ENCODE results near the gene ZNF407.

Gene ZNF407

GRCh38 chr18:74826572-74826971 is 228.9 kb downstream of the ZNF407 start:
- H3K4me3 ChIP-seq (ENCODE audit: low read depth, low read length): no peak overlapping the region
- no peak for TF ChIP-seq CTCF (IDR thresholded peaks at IDR 0.05; ENCODE audit: low read depth, low read length, missing control alignments)
- in situ Hi-C loops (cut with HindIII; ENCODE audit: low sequenced_read_pairs): no loop called here
- no peak for DNase-seq (ENCODE audit: low read depth)

- in situ Hi-C loops (cut with HindIII; ENCODE audit: low sequenced_read_pairs): no loop called here
- no peak overlapping the region for H3K4me3 ChIP-seq (ENCODE audit: low read depth, low read length)
- TF ChIP-seq CTCF (IDR thresholded peaks at IDR 0.05; ENCODE audit: low read depth, low read length, missing control alignments): no peak
- no peak for DNase-seq (ENCODE audit: low read depth)
Observed at GRCh38 chr18:74828200-74828599, 230.5 kb downstream of the ZNF407 start.

GRCh38 chr18:74831571-74832250 is 234.0 kb downstream of the ZNF407 start:
- in situ Hi-C loops (cut with HindIII; ENCODE audit: low sequenced_read_pairs): no loop called here

GRCh38 chr18:74832381-74832780 is 234.7 kb downstream of the ZNF407 start:
- TF ChIP-seq CTCF (IDR thresholded peaks at IDR 0.05; ENCODE audit: low read depth, low read length, missing control alignments): no peak
- no peak for DNase-seq (ENCODE audit: low read depth)
- no peak overlapping the region for H3K4me3 ChIP-seq (ENCODE audit: low read depth, low read length)
- in situ Hi-C loops (cut with HindIII; ENCODE audit: low sequenced_read_pairs): no loop called here

More at GRCh38 chr18:74831571-74832250, 234.0 kb downstream of the ZNF407 start:
- DNase-seq (ENCODE audit: low read depth): no peak
- no peak overlapping the region for H3K4me3 ChIP-seq (ENCODE audit: low read depth, low read length)
- TF ChIP-seq CTCF (IDR thresholded peaks at IDR 0.05; ENCODE audit: low read depth, low read length, missing control alignments): no peak

GRCh38 chr18:74832999-74833398 is 235.3 kb downstream of the ZNF407 start:
- in situ Hi-C loops (cut with HindIII; ENCODE audit: low sequenced_read_pairs): no loop called here
- no peak for DNase-seq (ENCODE audit: low read depth)

More at GRCh38 chr18:74832999-74833398, 235.3 kb downstream of the ZNF407 start:
- no peak overlapping the region for H3K4me3 ChIP-seq (ENCODE audit: low read depth, low read length)
- TF ChIP-seq CTCF (IDR thresholded peaks at IDR 0.05; ENCODE audit: low read depth, low read length, missing control alignments): no peak
